H1 (cell line): Measurements from ENCODE around the gene RANBP17. TPM values are rescaled to one million over a fixed set of nuclear protein-coding genes. Genes with fewer than 3 reads are reported as not detected.

Experiments
- EGR1 ChIP-seq: IDR thresholded peaks from 2 replicates; pipeline ENCODE4 v1.6.1; 2011; ENCODE audit warnings: low read depth, low read length, borderline replicate concordance
- MAX ChIP-seq: IDR thresholded peaks from 2 replicates; pipeline ENCODE4 v1.6.1; 2012; ENCODE audit warnings: inconsistent platforms
- POLR2AphosphoS5 ChIP-seq: IDR thresholded peaks from 2 replicates; pipeline ENCODE4 v1.6.1; 2011; ENCODE audit warnings: low read depth, low read length
- RNF2 ChIP-seq: fragments of 200-900, 300-1000 bp; sonication (generic); IDR thresholded peaks from 2 replicates; pipeline ENCODE4 v1.7.1; 2016; ENCODE audit warnings: borderline replicate concordance, low read depth, mild to moderate bottlenecking, antibody characterized with exemption, low read length; ENCODE audit not compliant: poor library complexity, severe bottlenecking; ENCODE audit errors: missing control alignments
- polyA plus RNA-seq, 7 experiments: library from polyadenylated mRNA; depleted of rRNA in 3 of 7; stranded (reverse) in 5 of 7; unstranded in 2 of 7; fragments of >200 nt in 5 of 7; fragments of 200-250 nt in 2 of 7; gene quantifications; 1 replicate in 5 of 7; 2 replicates in 1 of 7; 4 replicates in 1 of 7; pipeline versions ENCODE4 v1.2.1 to v1.2.3, GENCODE V29; 2011 to 2013; ENCODE audit warnings: missing spikeins in 2 of 7, mixed read lengths in 2 of 7
- total RNA-seq: library from RNA; stranded (reverse); fragmentation: NEBNext Ultra II Directional; extraction: Animal tissue kit (Norgen Biotek cat#: 25700); gene quantifications from 2 replicates; pipeline ENCODE4 v1.2.1, GENCODE V29; 2021

Gene RANBP17
- total and polyA plus RNA-seq, 2 of the 8 experiments (the other 6 are each of a cell fraction or from before 2014, with no cell fraction given): 8.6 to 21.3 TPM

DNA sequence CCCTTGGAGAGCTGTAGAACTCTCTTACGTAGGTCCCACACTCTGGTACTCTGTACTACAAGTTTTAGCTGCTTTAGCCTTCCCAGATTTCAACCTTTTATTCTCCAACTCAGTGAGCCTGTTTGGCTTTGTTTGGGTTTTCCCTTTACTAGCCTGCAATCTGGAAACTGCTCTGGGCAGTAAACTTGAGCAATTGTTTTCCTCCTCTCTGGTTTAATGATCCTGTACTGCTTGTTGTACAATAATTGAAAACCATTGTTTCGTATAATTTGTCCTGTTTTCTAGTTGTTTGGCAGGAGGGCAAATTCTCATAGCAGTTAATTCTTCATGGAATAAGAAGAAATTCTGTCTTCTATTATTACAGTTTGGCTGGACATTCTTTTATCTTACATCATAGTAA lies 384.4 kb downstream of the RANBP17 start (continued):
- TF ChIP-seq POLR2AphosphoS5: no peak
- no peak for TF ChIP-seq EGR1
- no peak for TF ChIP-seq RNF2
- no peak for TF ChIP-seq MAX
